HCT116 (cell line): Measurements from ENCODE around the gene VTN.

Source experiments
- ATF3 ChIP-seq: IDR thresholded peaks from 2 replicates; pipeline ENCODE4 v1.6.1; 2012
- CTCF ChIP-seq, 3 experiments: fragments of 200-600 bp in 1 of 3; sonication (generic) in 1 of 3; IDR thresholded peaks in 2 of 3; conservative IDR thresholded peaks in 1 of 3; 2 replicates each; pipeline ENCODE4 v1.5.1; 2012 to 2017; ENCODE audit warnings: low read depth in 2 of 3, low read length in 2 of 3, antibody characterized with exemption in 1 of 3, borderline replicate concordance in 1 of 3, control low read depth in 1 of 3, mild to moderate bottlenecking in 1 of 3, mixed read lengths in 1 of 3, mixed run types in 1 of 3, moderate library complexity in 1 of 3; ENCODE audit not compliant: insufficient read depth in 1 of 3
- ELF1 ChIP-seq: IDR thresholded peaks from 2 replicates; pipeline ENCODE4 v1.6.1; 2012; ENCODE audit warnings: low read depth, borderline replicate concordance
- EZH2 ChIP-seq: fragments of 200-600 bp; sonication (generic); IDR thresholded peaks from 2 replicates; pipeline ENCODE4 v1.6.1; 2017; ENCODE audit warnings: antibody characterized with exemption, mixed run types
- EZH2phosphoT487 ChIP-seq: fragments of 200-600 bp; IDR thresholded peaks from 2 replicates; pipeline ENCODE4 v1.6.1; 2018; ENCODE audit warnings: antibody characterized with exemption, borderline replicate concordance
- MAX ChIP-seq: IDR thresholded peaks from 2 replicates; pipeline ENCODE4 v1.6.1; 2012
- POLR2A ChIP-seq: IDR thresholded peaks from 2 replicates; pipeline ENCODE4 v1.7.0; 2011; ENCODE audit warnings: borderline replicate concordance; ENCODE audit not compliant: insufficient read depth, insufficient read length; ENCODE audit errors: extremely low read depth

GRCh38 chr17:28404007-28404406 lies 33.9 kb upstream of the VTN start:
- no peak for TF ChIP-seq POLR2A
- no peak for TF ChIP-seq CTCF (IDR thresholded peaks at IDR 0.05 in 2 of 3, conservative IDR thresholded peaks at IDR 0.05 in 1 of 3; ENCODE audit: borderline replicate concordance in 1 of 3, insufficient read depth in 1 of 3, low read depth in 2 of 3, low read length in 2 of 3)
- TF ChIP-seq EZH2: no peak
- TF ChIP-seq MAX: no peak
- no peak for TF ChIP-seq ATF3
- no peak for TF ChIP-seq ELF1
- no peak for TF ChIP-seq EZH2phosphoT487
